Right atrium auricular region (tissue), 2 donors: ENCODE data around the gene CFAP299. TPM values are rescaled to one million over a fixed set of nuclear protein-coding genes. Genes with fewer than 3 reads are reported as not detected.

Experiments used
- DNase-seq: peaks from one replicate; pipeline ENCODE4 v3.0.0-alpha.2; 2019; ENCODE audit warnings: low spot score
- H3K27ac ChIP-seq, 2 donors: fragments of 200-600 bp; sonication (generic); 1 replicate in 1 of 2; 2 replicates in 1 of 2; pipeline ENCODE4 v1.5.1; 2016 to 2019
- H3K27me3 ChIP-seq, 2 donors: fragments of 200-600 bp; sonication (generic); one replicate each; pipeline versions ENCODE4 v1.5.1 to v1.6.0; 2017 to 2019
- H3K36me3 ChIP-seq: fragments of 200-600 bp; sonication (generic); one replicate; pipeline ENCODE4 v1.5.1; 2016
- H3K4me1 ChIP-seq, 2 donors: fragments of 200-600 bp; sonication (generic); one replicate each; pipeline versions ENCODE4 v1.5.1 to v1.6.0; 2017 to 2019
- H3K4me3 ChIP-seq, 2 donors: fragments of 200-600 bp; sonication (generic); 1 replicate in 1 of 2; 2 replicates in 1 of 2; pipeline ENCODE4 v1.5.1; 2017 to 2019; ENCODE audit warnings: mild to moderate bottlenecking in 1 of 2, moderate library complexity in 1 of 2
- H3K9me3 ChIP-seq, 2 donors: fragments of 200-600 bp; sonication (generic); one replicate each; pipeline ENCODE4 v1.5.1; 2019
- total RNA-seq, 2 donors: library from RNA; depleted of rRNA; stranded (reverse); fragments of >200 nt; gene quantifications; one replicate each; pipeline ENCODE4 v1.1.0, GENCODE V29; 2016
- TF ChIP-seq, protein P1 (sequence below), 2 donors: fragments of 200-600 bp; sonication (generic); IDR thresholded peaks; one replicate each; pipeline ENCODE4 v1.5.1; 2019; ENCODE audit warnings: antibody characterized with exemption in 2 of 2

The CFAP299 gene
- total RNA-seq, 2 donors from 2014 or later: not detected

DNA sequence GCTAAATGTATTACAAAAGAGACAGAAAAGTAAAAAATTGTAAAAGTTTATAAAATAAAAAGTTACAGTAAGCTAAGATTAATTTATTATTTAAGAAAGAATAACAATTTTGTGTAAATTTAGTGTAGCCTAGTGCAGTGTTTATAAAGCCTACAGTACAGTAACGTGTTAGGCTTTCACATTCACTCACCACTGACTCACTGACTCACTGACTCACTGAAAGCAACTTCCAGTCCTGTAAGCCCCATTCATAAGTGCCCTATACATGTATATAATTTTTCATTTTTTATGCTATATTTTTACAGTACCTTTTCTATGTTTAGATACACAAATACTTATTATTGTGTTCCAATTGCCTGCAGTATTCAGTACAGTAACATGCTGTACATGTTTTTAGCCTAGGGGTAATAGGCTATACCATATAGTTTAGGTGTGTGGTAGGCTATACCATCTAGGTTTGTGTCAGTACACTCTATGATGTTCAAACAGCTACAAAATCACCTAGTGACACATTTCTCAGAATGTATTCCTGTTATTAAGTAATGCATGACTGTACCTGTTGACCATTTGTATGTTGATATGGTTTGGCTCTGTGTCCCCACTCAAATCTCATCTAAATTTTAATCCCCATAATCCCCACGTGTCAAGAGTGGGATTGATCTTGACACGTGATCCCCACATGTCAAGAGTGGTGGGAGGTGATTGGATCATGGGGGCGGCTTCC lies 57.9 kb downstream of the CFAP299 start:
- H3K4me1 ChIP-seq: no peaks in the 10 kb centered on the region
- no peaks in the 10 kb centered on the region for H3K36me3 ChIP-seq
- H3K27ac ChIP-seq: no peak overlapping the region
- H3K9me3 ChIP-seq: peaks cover 0 to 9% of the 10 kb centered on the region in 2 donors
- DNase-seq: no peak
- no peak overlapping the region for H3K4me3 ChIP-seq
- TF ChIP-seq, protein P1, sequence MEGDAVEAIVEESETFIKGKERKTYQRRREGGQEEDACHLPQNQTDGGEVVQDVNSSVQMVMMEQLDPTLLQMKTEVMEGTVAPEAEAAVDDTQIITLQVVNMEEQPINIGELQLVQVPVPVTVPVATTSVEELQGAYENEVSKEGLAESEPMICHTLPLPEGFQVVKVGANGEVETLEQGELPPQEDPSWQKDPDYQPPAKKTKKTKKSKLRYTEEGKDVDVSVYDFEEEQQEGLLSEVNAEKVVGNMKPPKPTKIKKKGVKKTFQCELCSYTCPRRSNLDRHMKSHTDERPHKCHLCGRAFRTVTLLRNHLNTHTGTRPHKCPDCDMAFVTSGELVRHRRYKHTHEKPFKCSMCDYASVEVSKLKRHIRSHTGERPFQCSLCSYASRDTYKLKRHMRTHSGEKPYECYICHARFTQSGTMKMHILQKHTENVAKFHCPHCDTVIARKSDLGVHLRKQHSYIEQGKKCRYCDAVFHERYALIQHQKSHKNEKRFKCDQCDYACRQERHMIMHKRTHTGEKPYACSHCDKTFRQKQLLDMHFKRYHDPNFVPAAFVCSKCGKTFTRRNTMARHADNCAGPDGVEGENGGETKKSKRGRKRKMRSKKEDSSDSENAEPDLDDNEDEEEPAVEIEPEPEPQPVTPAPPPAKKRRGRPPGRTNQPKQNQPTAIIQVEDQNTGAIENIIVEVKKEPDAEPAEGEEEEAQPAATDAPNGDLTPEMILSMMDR (IDR thresholded peaks at IDR 0.05): no peak
- H3K27me3 ChIP-seq: no peaks in the 10 kb centered on the region

DNA sequence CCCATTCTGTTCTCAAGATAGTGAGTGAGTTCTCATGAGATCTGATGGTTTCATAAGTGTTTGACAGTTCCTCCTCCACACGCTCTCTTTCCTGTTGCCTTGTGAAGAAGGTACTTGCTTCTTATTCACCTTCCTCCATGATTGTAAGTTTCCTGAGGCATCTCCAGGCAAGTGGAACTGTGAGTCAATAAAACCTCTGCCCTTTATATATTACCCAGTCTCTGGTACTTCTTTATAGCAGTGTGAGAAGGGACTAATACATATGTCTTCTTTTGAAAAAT lies 58.4 kb downstream of the CFAP299 start:
- no peak overlapping the region for H3K4me3 ChIP-seq
- H3K27ac ChIP-seq: no peak overlapping the region
- H3K9me3 ChIP-seq: peaks cover 0 to 9% of the 10 kb centered on the region in 2 donors
- H3K36me3 ChIP-seq: no peaks in the 10 kb centered on the region
- no peak for DNase-seq
- TF ChIP-seq, protein P1 (IDR thresholded peaks at IDR 0.05): no peak
- H3K4me1 ChIP-seq: no peaks in the 10 kb centered on the region
- no peaks in the 10 kb centered on the region for H3K27me3 ChIP-seq

DNA sequence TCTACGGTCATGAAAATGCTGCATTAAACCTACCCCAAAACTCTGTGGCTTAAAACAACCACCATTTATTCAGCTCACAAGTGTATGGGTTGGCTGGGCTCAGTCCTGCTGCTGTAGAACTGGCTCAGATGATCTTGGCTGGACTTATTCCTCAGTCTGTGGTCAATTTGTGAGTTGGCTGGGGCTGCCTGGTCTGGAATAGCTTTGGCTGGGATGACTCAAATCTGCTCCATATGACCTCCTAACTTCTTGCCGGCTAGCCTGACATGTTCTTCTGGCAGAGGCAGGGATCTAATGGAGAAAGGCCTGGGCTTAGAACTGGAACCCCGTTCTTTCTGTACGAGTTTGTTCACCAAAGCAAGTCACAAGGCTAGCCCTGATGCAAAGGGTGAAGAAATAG lies 71.7 kb downstream of the CFAP299 start:
- TF ChIP-seq, protein P1 (IDR thresholded peaks at IDR 0.05): no peak
- no peak overlapping the region for H3K27ac ChIP-seq
- H3K36me3 ChIP-seq: no peaks in the 10 kb centered on the region
- DNase-seq: no peak
- H3K4me1 ChIP-seq: no peaks in the 10 kb centered on the region
- H3K27me3 ChIP-seq: no peaks in the 10 kb centered on the region
- no peak overlapping the region for H3K4me3 ChIP-seq
- H3K9me3 ChIP-seq: no peaks in the 10 kb centered on the region

DNA sequence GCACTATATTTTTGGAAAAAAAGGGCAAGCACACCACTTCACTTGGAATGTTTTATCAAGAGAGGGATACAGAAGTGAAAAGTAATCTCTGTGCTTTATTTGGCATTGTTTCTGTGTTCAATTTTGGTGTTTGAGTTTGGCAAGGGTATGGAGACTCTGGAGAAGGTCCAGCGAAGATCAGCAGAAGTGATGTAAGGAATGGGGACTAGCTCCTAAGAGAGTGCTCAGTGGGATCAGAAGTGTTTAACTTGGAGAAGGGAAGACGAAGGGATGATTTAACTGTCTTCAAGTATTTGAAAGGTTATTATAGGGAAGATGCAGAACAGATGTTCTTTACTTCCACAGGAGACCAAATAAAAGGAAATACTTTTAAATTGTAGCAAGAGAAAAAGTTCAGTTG lies 74.3 kb downstream of the CFAP299 start:
- H3K27me3 ChIP-seq: no peaks in the 10 kb centered on the region
- no peaks in the 10 kb centered on the region for H3K4me1 ChIP-seq
- TF ChIP-seq, protein P1 (IDR thresholded peaks at IDR 0.05): no peak
- no peaks in the 10 kb centered on the region for H3K9me3 ChIP-seq
- DNase-seq: no peak
- H3K27ac ChIP-seq: no peak overlapping the region
- H3K4me3 ChIP-seq: no peak overlapping the region
- no peaks in the 10 kb centered on the region for H3K36me3 ChIP-seq

DNA sequence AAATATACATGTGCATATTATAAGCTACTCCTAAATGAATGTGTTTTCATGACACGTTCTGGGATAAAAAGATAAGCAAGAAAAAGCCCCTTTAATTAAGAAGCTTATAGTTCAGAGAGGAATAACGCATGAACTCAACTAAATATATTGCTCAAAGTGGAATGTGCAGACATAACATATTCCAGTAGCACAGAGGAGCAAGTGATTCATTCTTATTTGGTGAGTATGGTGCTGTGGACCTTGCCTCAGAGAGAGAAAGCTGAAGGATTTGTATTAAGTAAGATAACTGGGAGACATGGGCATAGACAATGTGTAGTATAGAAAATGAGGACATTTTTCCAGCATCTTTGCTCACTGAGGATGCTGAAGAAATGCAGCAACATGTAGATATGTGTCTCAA lies 76.8 kb downstream of the CFAP299 start:
- Histone ChIP-seq H3K4me3 (no peak overlapping the region), H3K36me3 (no peaks in the 10 kb centered on the region), H3K27ac (no peak overlapping the region), H3K27me3 (no peaks in the 10 kb centered on the region), H3K4me1 (no peaks in the 10 kb centered on the region), H3K9me3 (no peaks in the 10 kb centered on the region)
- DNase-seq: no peak
- TF ChIP-seq, protein P1 (IDR thresholded peaks at IDR 0.05): no peak

DNA sequence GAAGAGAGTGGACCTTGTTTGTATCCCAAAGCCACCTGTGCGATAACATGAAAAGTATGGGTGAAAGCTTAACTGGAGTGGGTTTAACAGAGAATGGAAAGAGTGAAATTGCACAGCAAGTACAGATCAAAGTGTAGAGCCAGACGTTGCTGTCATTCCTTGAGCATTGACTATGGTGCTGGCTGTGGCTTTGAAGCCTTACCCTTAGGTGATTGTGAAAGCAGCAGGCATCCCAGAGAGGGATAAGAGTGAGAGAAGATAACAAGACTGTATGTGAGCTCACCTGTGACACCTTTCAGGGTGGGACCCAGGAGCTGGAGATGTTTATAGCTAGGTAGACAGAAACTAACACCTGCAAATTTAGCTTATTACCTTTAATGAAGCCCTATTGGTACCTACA lies 77.6 kb downstream of the CFAP299 start:
- H3K4me1 ChIP-seq: no peaks in the 10 kb centered on the region
- no peak overlapping the region for H3K4me3 ChIP-seq
- no peak for DNase-seq
- H3K27me3 ChIP-seq: no peaks in the 10 kb centered on the region
- H3K36me3 ChIP-seq: no peaks in the 10 kb centered on the region
- no peaks in the 10 kb centered on the region for H3K9me3 ChIP-seq
- H3K27ac ChIP-seq: no peak overlapping the region
- TF ChIP-seq, protein P1 (IDR thresholded peaks at IDR 0.05): no peak
